Neural progenitor cell (in vitro differentiated cells): ENCODE results near the gene CPN2.
A peak's percentile ranks its signal among the peaks of the same experiment; 100 is the strongest.

Experiments used
- CTCF ChIP-seq: fragments of 200-600 bp; sonication (generic); IDR thresholded peaks from 2 replicates; pipeline ENCODE4 v1.5.1; 2017; ENCODE audit warnings: antibody characterized with exemption, mild to moderate bottlenecking
- EZH2 ChIP-seq: fragments of 200-600 bp; sonication (generic); IDR thresholded peaks from 2 replicates; pipeline ENCODE4 v1.6.1; 2017; ENCODE audit warnings: antibody characterized with exemption, mild to moderate bottlenecking, moderate library complexity

GRCh38 chr3:194339356-194339755, 11.8 kb downstream of the CPN2 start:
- TF ChIP-seq CTCF = peak; percentile 65
- TF ChIP-seq EZH2 = no peak
